ENCODE measurements around the gene GAP43.
"Not testable (repeated sequence)": the region's sequence is repeated elsewhere in the genome, so short reads cannot be mapped to it uniquely, and the experiment has no call there.

The GAP43 gene

DNA sequence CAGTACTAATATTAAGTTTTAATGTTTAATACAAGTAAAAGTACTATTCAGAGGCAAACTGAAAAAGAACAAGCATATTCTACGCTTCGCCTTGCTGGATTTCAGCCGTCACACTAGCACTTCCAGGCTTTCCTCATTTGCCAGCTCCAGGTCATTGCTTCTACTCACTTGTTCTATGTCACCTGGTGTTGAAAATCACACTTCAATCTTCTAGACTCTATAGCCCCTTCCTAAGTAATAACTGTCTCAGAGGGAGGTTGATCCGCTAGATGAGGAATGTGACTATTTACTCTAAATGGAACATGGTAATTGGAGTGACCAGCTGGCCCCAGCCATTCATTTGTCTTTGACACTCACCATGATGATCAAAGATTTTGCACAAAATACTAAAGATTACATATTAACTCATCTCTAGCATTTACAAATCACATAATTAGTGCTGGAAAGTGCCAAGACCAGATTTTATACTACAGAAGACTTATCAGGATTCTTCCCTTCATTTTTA, 92.0 kb downstream of the GAP43 start:
- no peak for DNase-seq (ENCODE audit: low spot score)
- TF ChIP-seq, protein P1, sequence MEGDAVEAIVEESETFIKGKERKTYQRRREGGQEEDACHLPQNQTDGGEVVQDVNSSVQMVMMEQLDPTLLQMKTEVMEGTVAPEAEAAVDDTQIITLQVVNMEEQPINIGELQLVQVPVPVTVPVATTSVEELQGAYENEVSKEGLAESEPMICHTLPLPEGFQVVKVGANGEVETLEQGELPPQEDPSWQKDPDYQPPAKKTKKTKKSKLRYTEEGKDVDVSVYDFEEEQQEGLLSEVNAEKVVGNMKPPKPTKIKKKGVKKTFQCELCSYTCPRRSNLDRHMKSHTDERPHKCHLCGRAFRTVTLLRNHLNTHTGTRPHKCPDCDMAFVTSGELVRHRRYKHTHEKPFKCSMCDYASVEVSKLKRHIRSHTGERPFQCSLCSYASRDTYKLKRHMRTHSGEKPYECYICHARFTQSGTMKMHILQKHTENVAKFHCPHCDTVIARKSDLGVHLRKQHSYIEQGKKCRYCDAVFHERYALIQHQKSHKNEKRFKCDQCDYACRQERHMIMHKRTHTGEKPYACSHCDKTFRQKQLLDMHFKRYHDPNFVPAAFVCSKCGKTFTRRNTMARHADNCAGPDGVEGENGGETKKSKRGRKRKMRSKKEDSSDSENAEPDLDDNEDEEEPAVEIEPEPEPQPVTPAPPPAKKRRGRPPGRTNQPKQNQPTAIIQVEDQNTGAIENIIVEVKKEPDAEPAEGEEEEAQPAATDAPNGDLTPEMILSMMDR (IDR thresholded peaks at IDR 0.05; ENCODE audit: extremely low read depth, missing control alignments), result no peak

DNA sequence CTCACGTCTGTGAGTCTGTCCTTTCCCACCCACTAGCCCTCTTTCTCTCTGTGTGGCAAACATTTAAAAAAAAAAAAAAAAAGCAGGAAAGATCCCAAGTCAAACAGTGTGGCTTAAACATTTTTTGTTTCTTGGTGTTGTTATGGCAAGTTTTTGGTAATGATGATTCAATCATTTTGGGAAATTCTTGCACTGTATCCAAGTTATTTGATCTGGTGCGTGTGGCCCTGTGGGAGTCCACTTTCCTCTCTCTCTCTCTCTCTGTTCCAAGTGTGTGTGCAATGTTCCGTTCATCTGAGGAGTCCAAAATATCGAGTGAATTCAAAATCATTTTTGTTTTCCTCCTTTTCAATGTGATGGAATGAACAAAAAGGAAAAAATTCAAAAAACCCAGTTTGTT, 97.7 kb downstream of the GAP43 start:
- TF ChIP-seq, protein P1 (IDR thresholded peaks at IDR 0.05; ENCODE audit: extremely low read depth, missing control alignments), result no peak
- no peak for DNase-seq (ENCODE audit: low spot score)

DNA sequence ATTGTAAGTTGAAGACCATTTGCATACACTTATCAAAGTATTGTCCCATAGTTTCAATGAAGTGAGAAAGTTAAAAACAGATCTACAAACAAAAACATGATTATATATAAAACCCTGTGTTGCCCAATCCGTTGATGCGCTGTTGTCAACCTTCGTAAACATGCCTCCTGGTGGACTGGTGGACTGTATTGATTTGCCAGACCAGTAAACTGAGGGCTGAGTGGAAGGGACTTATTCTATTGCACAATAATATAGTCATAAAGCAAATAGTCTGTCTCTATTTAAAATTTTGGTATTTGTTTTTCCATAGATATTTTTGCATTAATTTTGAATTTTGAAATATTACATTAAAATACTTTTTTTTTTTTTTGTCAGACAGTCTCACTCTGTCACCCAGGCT, 102.5 kb downstream of the GAP43 start:
- TF ChIP-seq, protein P1 (IDR thresholded peaks at IDR 0.05; ENCODE audit: extremely low read depth, missing control alignments), result no peak
- no peak for DNase-seq (ENCODE audit: low spot score)

DNA sequence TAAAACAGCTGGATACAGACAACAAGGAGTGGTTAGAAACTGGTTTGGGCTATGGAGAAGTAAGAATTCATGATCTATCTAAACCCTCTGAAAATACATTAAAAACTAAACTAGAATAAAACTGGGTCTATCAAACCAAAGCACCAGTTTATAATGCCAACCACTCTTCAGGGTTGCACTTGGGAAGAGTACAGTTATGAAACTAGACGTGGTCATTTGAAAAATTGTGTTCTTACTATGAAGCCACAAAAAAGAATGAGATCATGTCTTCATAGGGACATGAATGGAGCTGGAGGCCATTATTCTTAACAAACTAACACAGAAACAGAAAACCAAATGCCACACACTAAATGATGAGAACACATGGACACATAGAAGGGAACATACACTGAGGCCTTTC, 103.8 kb downstream of the GAP43 start:
- TF ChIP-seq, protein P1 (IDR thresholded peaks at IDR 0.05; ENCODE audit: extremely low read depth, missing control alignments), result no peak
- DNase-seq (ENCODE audit: low spot score), result no peak

DNA sequence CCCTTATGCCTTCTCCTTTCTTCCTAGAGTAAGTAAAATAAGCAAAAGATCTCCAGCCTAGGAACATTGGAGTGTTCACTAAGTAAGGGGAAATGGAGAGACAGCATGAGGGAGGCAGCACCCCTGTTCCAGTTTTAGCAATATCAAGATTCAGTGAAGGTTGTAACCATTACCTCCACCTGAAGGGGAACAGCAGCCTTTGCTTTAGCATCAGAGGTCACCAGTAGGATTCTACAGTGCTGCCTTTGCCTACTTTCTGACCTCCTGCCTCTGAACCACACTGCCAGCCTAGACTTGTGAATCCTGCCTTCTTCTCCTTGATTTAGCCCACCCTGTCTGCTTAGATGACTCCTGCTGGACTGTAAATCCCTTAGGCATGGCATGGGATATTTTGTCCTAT, 104.7 kb downstream of the GAP43 start:
- TF ChIP-seq, protein P1 (IDR thresholded peaks at IDR 0.05; ENCODE audit: extremely low read depth, missing control alignments), result no peak
- no peak for DNase-seq (ENCODE audit: low spot score)

DNA sequence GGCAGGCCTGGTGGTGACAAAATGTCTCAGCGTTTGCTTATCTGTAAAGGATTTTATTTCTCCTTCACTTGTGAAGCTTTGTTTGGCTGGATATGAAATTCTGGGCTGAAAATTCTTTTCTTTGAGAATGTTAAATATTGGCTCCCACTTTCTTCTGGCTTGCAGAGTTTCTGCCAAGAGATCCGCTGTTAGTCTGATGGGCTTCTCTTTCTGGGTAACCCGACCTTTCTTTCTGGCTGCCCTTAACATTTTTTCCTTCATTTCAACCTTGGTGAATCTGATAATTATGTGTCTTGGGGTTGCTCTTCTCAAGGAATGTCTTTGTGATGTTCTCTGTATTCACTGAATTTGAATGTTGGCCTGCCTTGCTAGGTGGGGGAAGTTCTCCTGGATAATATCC, 113.0 kb downstream of the GAP43 start:
- DNase-seq (ENCODE audit: low spot score), result not testable (repeated sequence)

DNA sequence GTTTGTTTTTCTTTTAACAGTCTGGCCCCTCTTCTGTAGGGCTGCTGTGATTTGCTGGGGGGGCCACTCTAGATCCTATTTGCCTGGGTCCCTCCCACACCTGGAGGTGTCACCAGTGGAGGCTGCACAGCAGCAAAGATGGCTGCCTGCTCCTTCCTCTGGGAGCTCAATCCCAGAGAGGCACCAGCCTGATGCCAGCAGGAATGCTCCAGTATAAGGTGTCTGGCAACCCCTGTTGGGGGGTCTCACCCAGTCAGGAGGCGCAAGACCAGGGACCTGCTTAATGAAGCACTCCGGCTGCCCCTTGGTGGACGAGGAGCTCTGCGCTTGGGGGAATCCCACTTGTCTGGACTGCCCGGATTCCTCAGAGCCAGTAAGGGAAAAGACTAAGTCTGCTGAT, 118.3 kb downstream of the GAP43 start:
- DNase-seq (ENCODE audit: low spot score), result no peak
- TF ChIP-seq, protein P1 (IDR thresholded peaks at IDR 0.05; ENCODE audit: extremely low read depth, missing control alignments), result no peak

DNA sequence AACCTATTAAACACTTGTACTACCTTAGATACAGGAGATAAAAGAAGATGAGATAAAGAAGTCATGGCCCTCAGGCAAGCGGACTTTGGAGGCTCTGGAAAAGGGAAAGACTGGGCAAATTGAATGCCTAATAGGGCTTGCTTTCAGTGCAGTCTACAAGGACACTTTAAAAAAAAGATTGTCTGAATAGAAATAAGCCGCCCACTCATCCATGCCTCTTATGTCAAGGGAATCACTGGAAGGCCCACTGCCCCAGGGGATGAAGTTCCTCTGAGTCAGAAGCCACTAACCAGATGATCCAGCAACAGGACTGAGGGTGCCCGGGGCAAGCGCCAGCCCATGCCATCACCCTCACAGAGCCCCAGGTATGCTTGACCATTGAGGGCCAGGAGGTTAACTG, 121.2 kb downstream of the GAP43 start:
- not testable (repeated sequence) for DNase-seq (ENCODE audit: low spot score)

DNA sequence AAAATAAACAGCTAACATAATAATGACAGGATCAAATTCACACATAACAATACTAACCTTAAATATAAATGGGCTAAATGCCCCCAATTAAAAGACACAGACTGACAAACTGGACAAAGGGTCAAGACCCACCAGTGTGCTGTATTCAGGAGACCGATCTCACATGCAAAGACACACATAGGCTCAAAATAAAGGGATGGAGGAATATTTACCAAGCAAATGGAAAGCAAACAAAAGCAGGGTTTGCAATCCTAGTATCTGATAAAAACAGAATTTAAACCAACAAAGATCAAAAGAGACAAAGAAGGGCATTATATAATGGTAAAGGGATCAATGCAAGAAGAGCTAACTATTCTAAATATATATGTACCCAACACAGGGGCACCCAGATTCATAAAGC, 129.7 kb downstream of the GAP43 start:
- not testable (repeated sequence) for DNase-seq (ENCODE audit: low spot score)

All from GM20000 (cell line).